Effector memory CD8-positive, alpha-beta T cell (primary cell): Measurements from ENCODE around the gene ARL3.

Source experiments
- ATAC-seq: fragments of 150-1000 bp; cut with Tn5 transposase; replicated peaks from 2 replicates; pipeline ENCODE4 v1.10.0; 2021; ENCODE audit warnings: mild to moderate bottlenecking, moderate library complexity
- DNase-seq, 3 experiments: peaks; one replicate each; pipeline ENCODE4 v3.0.0; 2021
- H3K27ac Mint-ChIP-seq, 2 donors: one replicate each; pipeline ENCODE4 v1.8.0; 2022; ENCODE audit warnings: mild to moderate bottlenecking in 2 of 2, mixed read lengths in 2 of 2, moderate library complexity in 2 of 2
- H3K27me3 Mint-ChIP-seq, 2 donors: one replicate each; pipeline ENCODE4 v1.8.0; 2022; ENCODE audit warnings: mixed read lengths in 2 of 2
- H3K36me3 Mint-ChIP-seq: one replicate; pipeline ENCODE4 v1.8.0; 2022; ENCODE audit warnings: mild to moderate bottlenecking, moderate library complexity, mixed read lengths; ENCODE audit not compliant: insufficient read depth
- H3K4me1 Mint-ChIP-seq, 2 donors: one replicate each; pipeline ENCODE4 v1.8.0; 2022; ENCODE audit warnings: low read depth in 2 of 2, mixed read lengths in 2 of 2
- H3K4me3 Mint-ChIP-seq, 2 donors: one replicate each; pipeline ENCODE4 v1.8.0; 2022; ENCODE audit warnings: mild to moderate bottlenecking in 2 of 2, mixed read lengths in 2 of 2, moderate library complexity in 2 of 2
- H3K9me3 Mint-ChIP-seq, 2 donors: one replicate each; pipeline ENCODE4 v1.8.0; 2022; ENCODE audit warnings: mixed read lengths in 2 of 2

ARL3 gene

DNA sequence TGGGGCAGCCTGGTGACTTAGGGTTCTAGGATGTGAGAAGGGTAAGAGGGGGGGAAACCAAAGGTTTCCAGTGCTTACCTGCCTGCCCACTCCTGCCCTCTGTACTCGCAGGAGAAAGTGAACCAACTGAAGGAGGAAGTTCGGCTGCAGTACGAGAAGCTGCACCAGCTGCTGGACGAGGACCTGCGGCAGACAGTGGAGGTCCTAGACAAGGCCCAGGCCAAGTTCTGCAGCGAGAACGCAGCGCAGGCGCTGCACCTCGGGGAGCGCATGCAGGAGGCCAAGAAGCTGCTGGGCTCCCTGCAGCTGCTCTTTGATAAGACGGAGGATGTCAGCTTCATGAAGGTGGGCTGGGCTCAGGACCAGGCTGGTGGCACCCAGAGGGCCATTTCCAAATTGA, 59.2 kb downstream of the ARL3 start:
- ATAC-seq, result no peak
- Mint-ChIP-seq H3K27me3 (no peaks in the 10 kb centered on the region), H3K4me3 (no peak overlapping the region), H3K27ac (peak overlapping the region; percentile 38 to 93), H3K9me3 (no peaks in the 10 kb centered on the region), H3K4me1 (peaks cover 55 to 61% of the 10 kb centered on the region in 2 donors), H3K36me3 (peaks cover 63% of the 10 kb centered on the region)
- no peak for DNase-seq

DNA sequence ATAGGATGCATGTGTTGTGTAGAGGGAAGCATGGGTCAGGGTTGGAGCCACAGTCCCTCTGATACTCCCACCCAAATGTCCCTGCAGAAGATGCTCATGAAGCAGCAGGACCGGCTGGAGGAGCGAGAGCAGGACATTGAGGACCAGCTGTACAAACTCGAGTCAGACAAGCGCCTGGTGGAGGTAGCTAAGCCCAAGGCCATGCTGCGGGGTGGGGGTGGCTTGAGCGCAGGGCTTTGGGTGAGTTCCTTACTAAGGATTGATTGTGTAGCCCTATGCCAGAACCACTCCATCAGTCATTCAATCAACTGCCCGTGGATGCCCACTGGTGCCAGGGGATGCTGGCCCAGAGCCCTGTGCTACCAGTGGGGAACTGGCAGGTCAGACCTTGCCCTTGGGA, 59.6 kb downstream of the ARL3 start:
- Mint-ChIP-seq H3K4me3 (no peak overlapping the region), H3K27ac (peak overlapping the region; percentile 38 to 93), H3K9me3 (no peaks in the 10 kb centered on the region), H3K36me3 (peaks cover 64% of the 10 kb centered on the region), H3K4me1 (peaks cover 59 to 63% of the 10 kb centered on the region in 2 donors), H3K27me3 (no peaks in the 10 kb centered on the region)
- no peak for ATAC-seq
- no peak for DNase-seq

DNA sequence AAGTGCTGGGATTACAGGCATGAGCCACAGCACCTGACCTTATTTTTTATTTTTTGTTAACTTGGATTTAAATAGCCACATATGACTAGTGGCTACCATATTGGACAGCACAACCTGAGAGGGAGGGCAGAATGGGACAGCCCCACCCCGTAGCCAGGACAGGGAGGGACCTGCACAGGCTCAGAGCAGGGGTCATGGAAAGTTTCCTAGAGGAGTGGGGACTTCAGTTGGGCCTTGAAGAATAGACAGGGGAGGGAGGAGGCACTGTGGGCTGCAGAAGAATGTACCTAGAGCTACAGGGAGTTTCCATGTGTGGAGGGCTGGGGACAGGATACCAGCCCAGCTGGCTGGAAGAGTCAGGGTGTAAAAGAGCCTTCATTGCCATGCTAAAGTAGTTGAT, 61.1 kb downstream of the ARL3 start:
- peak overlapping the region; percentile 93 to 96 for H3K27ac Mint-ChIP-seq
- H3K4me3 Mint-ChIP-seq, result peak overlapping the region; percentile 94 to 96
- H3K4me1 Mint-ChIP-seq, result peaks cover 67 to 68% of the 10 kb centered on the region in 2 donors
- H3K36me3 Mint-ChIP-seq, result peaks cover 61% of the 10 kb centered on the region
- no peaks in the 10 kb centered on the region for H3K27me3 Mint-ChIP-seq
- no peaks in the 10 kb centered on the region for H3K9me3 Mint-ChIP-seq
- DNase-seq, result no peak
- no peak for ATAC-seq

DNA sequence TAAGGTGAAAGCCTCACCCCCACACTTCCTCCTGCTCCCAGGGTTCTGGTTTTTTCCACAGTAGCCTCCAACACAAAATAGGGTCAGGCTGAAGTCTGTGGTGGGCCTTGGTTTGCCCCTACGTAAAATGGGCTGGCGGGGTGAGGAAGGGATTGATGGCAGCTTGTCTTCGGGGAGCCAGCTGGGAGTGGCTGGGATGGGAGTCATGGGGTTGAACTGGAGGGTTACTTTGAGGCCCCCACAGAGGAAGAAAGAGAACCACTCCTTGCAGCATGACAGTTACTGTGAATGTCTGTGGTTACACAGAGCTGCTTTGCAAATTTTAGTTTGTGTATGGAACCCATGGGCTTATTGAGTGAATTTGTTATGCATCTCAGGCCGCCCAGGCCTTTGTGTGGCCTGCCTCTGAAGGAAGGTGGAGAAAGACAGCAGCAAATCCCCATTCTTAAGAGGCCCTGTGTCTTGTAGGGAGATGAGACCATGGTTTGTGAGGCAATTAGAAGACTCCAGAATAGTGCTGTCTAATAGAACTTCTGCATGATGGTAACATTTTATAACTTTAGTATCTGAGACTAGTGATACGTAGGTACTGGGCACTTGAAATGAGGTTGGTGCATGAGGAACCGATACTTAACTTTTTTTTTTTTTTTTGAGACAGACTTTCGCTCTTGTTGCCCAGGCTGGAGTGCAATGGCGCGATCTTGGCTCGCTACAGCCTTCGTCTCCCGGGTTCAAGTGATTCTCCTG, 61.9 kb downstream of the ARL3 start:
- peak overlapping the region; percentile 94 to 96 for H3K4me3 Mint-ChIP-seq
- H3K9me3 Mint-ChIP-seq, result no peaks in the 10 kb centered on the region
- peaks cover 54% of the 10 kb centered on the region for H3K36me3 Mint-ChIP-seq
- DNase-seq, result no peak
- H3K27me3 Mint-ChIP-seq, result no peaks in the 10 kb centered on the region
- H3K4me1 Mint-ChIP-seq, result peaks cover 68 to 70% of the 10 kb centered on the region in 2 donors
- H3K27ac Mint-ChIP-seq, result peak overlapping the region; percentile 93 to 96
- ATAC-seq, result peak; percentile 38

DNA sequence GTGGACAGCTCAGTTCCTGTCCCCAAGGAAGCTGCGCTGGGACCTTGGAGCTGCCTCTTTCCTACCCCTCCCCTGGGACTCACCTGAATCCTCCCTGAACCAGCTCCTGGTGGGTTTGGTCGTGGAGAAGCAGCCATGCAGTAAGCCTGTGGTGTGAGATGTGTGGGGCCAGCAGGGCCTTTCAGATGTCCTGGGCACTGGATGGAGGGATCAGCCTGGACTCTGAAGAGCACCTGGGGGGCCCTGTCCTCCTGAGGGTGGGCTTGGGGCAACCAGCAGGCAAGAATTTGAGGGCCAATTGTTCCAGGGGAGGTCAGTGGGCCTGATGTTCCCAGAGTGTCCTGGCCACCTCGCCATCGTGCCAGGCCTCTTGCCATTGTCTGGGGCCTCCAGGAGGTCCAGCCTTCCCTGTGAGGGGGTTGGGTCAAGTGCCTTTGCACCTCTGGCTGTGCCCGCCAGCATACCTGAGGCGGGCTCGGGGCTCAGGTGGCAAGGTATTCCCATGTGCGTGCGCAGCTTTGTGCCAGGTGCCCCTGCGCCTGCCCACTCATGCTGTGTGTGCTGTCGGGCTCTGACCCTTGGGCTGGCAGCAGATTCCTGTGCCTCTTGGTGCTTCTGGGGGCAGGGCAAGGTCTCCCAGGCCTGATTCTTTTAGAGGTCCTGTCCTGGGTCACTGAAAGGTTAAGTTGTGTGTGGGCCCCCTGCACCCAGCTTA, 62.6 kb downstream of the ARL3 start:
- Mint-ChIP-seq H3K9me3 (no peaks in the 10 kb centered on the region), H3K27me3 (no peaks in the 10 kb centered on the region), H3K4me3 (peak overlapping the region; percentile 94 to 96), H3K27ac (peak overlapping the region; percentile 93 to 96), H3K4me1 (peaks cover 72 to 76% of the 10 kb centered on the region in 2 donors), H3K36me3 (peaks cover 56% of the 10 kb centered on the region)
- ATAC-seq (no peak), DNase-seq (no peak)

DNA sequence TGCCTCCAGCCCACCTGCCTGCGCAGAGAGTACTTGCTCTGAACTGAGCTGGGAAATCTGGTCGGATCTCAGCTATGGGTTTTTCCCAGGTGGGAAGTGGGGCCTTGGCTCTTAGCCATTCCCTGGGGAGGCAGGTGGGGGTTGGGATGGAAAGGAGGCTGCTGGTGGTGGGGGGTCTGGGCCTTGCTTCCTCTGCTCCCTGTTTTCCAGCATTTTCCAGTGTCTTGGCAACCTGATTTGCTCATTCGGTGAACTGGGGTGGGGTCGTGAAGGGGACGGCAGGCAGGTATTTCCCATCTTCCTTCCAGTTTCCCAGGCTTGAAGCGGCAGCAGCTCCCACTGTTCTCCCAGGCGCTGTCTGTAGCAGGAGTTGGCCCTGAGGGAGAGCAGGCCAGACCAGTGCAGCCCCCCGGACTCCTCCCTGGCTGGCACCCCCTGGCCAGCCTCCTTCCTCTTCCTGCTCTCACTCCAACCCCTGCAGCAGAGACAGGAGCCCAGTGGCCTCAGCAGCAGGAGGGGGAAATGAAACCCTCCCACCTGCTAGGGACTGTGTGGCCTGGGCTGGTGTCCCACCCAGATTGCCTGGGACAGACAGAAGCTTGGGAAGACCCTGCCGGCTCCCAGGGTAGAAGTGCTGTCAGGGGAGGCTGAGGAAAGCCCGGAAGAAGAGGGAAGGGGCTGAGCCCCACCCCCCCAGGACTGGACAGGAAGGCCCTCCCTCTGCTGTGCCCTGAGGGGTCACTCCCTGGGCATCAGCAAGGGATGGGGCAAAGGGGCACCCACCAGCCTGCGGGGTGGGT, 63.3 kb downstream of the ARL3 start:
- Mint-ChIP-seq H3K27me3 (no peaks in the 10 kb centered on the region), H3K27ac (peak overlapping the region; percentile 93 to 96), H3K36me3 (peaks cover 56% of the 10 kb centered on the region), H3K4me3 (peak overlapping the region; percentile 94 to 96), H3K9me3 (no peaks in the 10 kb centered on the region), H3K4me1 (peaks cover 80 to 84% of the 10 kb centered on the region in 2 donors)
- no peak for DNase-seq
- no peak for ATAC-seq

DNA sequence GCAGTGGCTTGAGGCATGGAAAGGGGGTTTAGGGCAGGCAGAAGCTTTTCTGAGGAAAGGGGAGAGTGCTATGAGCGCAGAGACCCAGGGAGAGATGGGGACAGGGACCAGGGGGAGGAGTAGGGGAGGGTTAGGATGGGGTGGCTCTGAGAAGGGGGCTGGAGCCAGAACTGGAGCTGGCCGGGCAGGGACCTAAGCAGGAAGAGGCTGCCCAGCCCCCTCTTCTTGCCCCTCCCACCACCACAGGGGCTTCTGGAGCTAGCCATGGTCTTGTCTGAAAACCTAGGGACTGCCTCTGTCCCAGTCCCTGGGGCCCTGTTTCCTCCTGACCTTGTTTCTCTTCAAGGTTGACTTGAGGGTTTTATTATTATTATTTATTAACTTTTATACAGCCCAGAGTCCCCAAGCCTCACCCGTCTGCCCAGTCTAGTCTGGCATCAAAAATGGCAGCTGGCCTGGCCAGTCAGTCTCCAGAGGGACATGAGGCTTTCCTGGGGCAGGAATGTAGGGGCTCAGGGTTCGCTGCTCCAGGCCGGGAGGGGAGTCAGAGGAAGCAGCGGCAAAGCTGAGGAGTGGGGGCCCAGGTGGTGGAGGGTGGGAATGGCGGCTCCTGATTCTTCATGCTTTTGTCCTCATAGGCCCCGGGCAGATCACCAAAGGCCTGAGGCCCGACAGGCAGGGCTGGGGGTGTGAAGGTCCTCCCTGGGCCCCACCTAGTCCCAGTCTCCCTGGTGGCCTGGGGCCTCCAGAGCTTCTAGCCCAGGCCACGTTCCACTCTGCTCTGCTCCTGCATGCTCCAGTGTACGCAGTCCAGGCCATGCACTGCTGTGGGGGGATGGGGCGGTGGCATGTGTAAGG, 64.2 kb downstream of the ARL3 start:
- peak overlapping the region; percentile 93 to 96 for H3K27ac Mint-ChIP-seq
- H3K27me3 Mint-ChIP-seq, result no peaks in the 10 kb centered on the region
- peaks cover 56% of the 10 kb centered on the region for H3K36me3 Mint-ChIP-seq

DNA sequence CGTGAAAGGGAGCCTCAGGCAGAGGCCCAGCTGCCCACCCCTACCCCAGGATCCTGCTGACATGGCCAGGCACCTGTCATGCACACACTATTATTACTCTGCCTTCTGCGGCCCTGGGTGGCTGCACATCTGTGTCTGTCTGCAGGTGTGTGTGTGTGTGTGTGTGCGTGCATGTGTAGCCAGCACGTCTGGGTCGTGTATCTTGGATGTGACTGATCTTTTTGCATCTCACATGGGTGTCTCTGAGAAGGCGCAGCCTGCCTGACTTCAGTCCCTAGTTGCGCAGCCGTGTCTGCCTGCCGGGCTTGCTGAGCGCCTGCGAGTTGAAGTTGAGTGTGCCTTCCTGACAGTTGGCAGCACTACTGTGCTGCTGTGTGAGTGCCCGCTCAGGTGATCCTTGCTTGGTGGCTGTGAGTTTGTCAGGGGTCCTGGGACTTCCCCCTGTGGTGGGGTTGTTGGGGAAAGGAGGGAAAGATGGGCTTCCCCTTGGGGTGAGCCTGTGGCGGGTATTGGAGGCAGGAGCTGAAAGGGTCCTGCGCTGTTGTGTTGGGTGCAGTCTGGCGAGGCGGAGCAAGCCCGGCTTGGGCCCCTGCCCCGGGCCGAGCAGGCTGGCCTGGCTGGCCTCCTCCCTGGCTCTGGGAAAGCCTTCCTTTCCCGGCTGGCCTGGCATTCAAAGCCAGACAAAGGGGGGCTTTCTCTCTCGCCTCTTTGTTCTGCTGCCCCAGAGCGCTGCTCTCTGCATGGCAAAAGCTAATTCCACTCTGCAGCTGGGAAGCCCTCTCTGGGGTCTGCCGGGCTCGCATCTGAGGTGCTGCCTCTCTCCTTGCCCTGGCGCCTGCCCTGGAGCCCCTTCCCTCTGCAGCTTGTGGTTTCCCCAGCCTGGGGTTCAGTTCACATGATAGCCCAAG, 65.1 kb downstream of the ARL3 start:
- Mint-ChIP-seq H3K4me1 (peaks cover 78 to 85% of the 10 kb centered on the region in 2 donors), H3K36me3 (peaks cover 50% of the 10 kb centered on the region), H3K27me3 (no peaks in the 10 kb centered on the region), H3K27ac (peak overlapping the region; percentile 93 to 96), H3K4me3 (peak overlapping the region; percentile 94 to 96), H3K9me3 (no peaks in the 10 kb centered on the region)
- peak; percentile 3 for ATAC-seq
- peak in 2 of 3 experiments; percentile 17 to 24 for DNase-seq

More for the DNA sequence above, 64.2 kb downstream of the ARL3 start:
- no peak for ATAC-seq
- DNase-seq, result no peak
- Mint-ChIP-seq H3K4me3 (peak overlapping the region; percentile 94 to 96), H3K9me3 (no peaks in the 10 kb centered on the region), H3K4me1 (peaks cover 81 to 88% of the 10 kb centered on the region in 2 donors)

DNA sequence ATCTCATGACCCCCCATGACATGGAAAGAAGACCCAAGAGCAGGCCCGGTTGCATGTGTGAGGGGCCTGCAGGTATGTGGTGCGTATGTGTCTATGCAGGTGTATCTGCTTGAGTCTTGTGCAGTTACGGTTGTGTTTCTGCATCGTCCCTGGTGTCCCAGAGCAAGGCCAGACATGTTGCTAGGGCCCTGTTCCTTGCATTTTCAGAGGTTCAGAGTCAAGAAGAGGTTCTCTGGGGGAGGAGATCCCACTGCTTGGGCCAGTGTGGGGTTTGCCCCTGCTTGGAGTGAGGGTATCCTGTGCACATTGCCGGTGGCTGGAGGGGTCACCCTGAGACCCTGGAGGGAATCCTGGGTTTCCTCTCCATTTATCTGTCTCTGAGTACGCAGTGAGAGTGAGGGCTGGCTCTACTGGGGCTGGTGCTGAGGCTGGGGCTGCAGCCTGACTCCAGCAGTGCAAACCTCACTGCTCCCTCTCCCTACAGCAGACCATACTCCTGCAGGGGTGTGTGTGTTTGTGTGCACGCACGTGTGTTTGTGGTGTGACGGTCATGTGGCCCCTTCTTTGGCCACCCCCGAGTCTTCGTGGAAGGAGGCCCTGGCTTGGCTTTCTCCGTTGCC, 65.8 kb downstream of the ARL3 start:
- Mint-ChIP-seq H3K4me3 (peak overlapping the region; percentile 94 to 96), H3K9me3 (no peaks in the 10 kb centered on the region), H3K27me3 (no peaks in the 10 kb centered on the region), H3K4me1 (peaks cover 73 to 78% of the 10 kb centered on the region in 2 donors), H3K36me3 (peaks cover 44% of the 10 kb centered on the region), H3K27ac (peak overlapping the region; percentile 93 to 96)
- ATAC-seq (no peak), DNase-seq (no peak)

DNA sequence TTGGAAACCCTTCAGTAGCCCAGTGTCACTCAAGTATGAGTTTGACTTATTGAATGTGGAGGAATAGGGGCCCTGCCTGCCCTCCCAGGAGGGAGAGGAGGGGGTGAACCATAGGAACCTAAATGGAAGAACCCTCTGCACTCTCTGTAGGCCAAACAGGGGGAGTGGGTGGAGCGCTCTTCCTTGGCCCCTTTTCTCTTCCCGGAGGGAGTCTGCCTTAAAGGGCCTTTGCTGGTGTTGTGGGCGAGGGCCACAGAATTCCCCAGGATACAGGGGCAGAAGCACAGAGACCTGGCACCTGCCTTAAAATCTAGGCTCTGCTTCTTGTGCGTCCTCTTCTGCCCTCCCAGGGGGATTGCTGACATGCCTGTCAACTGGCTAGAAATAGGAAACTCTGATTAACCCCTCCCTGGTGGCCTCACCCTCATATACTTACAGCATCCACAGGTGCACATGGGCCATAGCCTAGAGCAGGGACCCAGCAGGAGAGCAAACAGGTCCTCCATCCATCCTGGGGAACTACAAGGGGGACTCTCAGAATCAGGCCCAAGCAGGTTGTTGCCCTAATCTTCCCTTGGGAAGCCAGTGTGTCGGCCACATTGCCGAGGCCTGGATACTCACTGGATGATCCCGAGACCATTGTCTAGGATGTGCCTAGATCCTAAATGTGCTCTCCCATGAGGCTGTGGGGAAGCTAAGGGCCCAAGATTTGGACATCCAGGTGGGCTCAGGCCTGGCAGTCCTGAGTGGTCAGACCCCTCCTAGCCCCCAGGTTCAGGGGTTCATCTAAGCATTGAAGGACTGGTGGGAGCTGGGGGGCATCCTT, 66.5 kb downstream of the ARL3 start:
- peak overlapping the region; percentile 93 to 96 for H3K27ac Mint-ChIP-seq
- DNase-seq, result no peak
- H3K4me1 Mint-ChIP-seq, result peaks cover 65 to 71% of the 10 kb centered on the region in 2 donors
- no peak for ATAC-seq
- H3K36me3 Mint-ChIP-seq, result peaks cover 45% of the 10 kb centered on the region
- H3K4me3 Mint-ChIP-seq, result peak overlapping the region; percentile 94 to 96
- no peaks in the 10 kb centered on the region for H3K27me3 Mint-ChIP-seq
- H3K9me3 Mint-ChIP-seq, result no peaks in the 10 kb centered on the region
